ENCODE measurements around the gene WDSUB1.

Gene WDSUB1

GRCh38 chr2:159287733-159288132 lies 1.2 kb upstream of the WDSUB1 start:
- no peak for DNase-seq
- Histone ChIP-seq H3K36me3 (no peaks in the 10 kb centered on the region), H3K9me3 (ENCODE audit: severe bottlenecking) (no peaks in the 10 kb centered on the region), H3K27me3 (ENCODE audit: insufficient read depth, low read depth, severe bottlenecking) (no peaks in the 10 kb centered on the region), H3K4me3 (ENCODE audit: low read depth, low read length) (no peak overlapping the region), H3K27ac (no peak overlapping the region; the same call in 1 of the 2 replicates)
- TF ChIP-seq, protein P1, sequence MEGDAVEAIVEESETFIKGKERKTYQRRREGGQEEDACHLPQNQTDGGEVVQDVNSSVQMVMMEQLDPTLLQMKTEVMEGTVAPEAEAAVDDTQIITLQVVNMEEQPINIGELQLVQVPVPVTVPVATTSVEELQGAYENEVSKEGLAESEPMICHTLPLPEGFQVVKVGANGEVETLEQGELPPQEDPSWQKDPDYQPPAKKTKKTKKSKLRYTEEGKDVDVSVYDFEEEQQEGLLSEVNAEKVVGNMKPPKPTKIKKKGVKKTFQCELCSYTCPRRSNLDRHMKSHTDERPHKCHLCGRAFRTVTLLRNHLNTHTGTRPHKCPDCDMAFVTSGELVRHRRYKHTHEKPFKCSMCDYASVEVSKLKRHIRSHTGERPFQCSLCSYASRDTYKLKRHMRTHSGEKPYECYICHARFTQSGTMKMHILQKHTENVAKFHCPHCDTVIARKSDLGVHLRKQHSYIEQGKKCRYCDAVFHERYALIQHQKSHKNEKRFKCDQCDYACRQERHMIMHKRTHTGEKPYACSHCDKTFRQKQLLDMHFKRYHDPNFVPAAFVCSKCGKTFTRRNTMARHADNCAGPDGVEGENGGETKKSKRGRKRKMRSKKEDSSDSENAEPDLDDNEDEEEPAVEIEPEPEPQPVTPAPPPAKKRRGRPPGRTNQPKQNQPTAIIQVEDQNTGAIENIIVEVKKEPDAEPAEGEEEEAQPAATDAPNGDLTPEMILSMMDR (IDR thresholded peaks at IDR 0.05; ENCODE audit: low read depth, low read length), result no peak

DNA sequence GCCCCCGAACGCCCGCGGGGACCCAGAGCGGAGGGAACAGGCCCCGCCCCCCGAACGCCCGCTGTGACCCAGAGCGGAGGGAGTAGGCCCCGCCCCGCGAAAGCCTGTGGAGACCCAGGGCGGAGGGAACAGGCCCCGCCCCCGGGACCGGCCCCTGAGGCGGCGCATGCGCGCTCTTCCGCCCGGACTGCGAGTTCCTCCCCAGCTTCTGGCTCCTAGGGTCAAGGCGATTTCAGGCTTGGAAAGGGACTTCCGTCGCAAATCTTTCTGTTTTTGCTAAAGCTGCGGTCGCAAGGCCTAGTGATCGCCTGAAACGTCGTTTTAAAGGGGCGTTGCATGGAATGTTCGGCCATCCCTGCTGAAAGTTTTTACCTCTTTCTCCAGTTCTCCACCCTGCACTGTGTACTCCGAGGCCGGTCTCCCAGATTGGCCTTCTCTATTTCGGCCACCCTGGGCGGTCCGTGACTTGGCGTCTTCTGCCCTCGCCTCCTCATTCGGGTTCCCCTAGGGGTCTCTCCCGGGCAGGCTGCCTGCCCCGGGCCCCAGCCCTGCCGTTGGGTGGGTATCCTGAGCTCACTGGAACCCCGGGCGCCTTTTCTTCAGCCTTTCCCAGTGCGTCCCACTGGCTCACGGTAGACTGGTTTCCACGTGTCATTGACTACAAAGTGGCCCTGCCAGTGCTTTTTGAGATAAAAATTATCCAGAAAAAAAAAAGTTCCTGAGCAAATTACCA lies 372 bp upstream of the WDSUB1 start:
- peak; percentile 97 for DNase-seq
- Histone ChIP-seq H3K27ac (peak overlapping the region; percentile 71), H3K36me3 (no peaks in the 10 kb centered on the region), H3K4me3 (ENCODE audit: low read depth, low read length) (peak overlapping the region; percentile 86), H3K9me3 (ENCODE audit: severe bottlenecking) (no peaks in the 10 kb centered on the region), H3K27me3 (ENCODE audit: insufficient read depth, low read depth, severe bottlenecking) (no peaks in the 10 kb centered on the region)
- TF ChIP-seq, protein P1 (IDR thresholded peaks at IDR 0.05; ENCODE audit: low read depth, low read length), result no peak

DNA sequence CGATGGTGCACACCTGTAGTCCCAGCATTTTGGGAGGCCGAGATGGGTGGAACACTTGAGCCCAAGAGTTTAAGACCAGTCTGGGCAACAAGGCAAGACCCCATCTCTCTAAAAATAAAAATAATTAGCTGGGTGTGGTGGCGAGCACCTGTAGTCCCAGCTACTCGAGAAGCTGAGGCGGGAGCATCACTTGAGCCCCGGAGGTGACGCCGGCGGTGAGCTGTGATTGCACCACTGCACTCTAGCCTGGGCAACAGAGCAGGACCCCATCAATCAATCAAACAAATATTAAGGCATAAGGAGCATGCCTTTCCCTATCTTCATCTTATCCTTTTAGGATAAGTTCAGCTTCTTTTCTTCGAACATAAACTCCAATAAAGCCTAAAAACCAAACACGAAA lies 1.1 kb downstream of the WDSUB1 start:
- no peaks in the 10 kb centered on the region for H3K9me3 ChIP-seq (ENCODE audit: severe bottlenecking)
- H3K36me3 ChIP-seq, result peaks cover 7% of the 10 kb centered on the region
- no peaks in the 10 kb centered on the region for H3K27me3 ChIP-seq (ENCODE audit: insufficient read depth, low read depth, severe bottlenecking)
- H3K27ac ChIP-seq, result no peak overlapping the region
- peak overlapping the region; percentile 86 for H3K4me3 ChIP-seq (ENCODE audit: low read depth, low read length)
- TF ChIP-seq, protein P1 (IDR thresholded peaks at IDR 0.05; ENCODE audit: low read depth, low read length), result no peak
- DNase-seq, result no peak

DNA sequence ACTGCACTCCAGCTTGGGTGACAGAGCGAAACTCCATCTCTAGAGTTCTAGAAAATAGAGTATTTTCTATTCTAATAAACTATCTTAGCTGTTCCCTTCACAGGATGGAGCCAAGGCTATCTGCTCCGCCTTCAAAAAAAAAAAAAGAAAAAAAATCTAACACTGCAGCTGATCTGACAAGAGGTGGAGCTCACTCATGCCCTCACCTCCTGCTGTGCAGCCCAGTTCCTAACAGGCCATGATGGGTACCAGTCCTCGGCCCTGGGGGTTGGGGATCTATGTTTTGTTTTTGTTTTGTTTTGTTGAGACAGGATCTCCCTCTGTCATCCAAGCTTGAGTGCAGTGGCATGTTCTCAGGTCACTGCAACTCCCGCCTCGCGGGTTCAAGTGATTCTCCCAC lies 3.0 kb downstream of the WDSUB1 start:
- Histone ChIP-seq H3K9me3 (ENCODE audit: severe bottlenecking) (no peaks in the 10 kb centered on the region), H3K4me3 (ENCODE audit: low read depth, low read length) (no peak overlapping the region), H3K27me3 (ENCODE audit: insufficient read depth, low read depth, severe bottlenecking) (no peaks in the 10 kb centered on the region), H3K36me3 (peaks cover 7% of the 10 kb centered on the region), H3K27ac (no peak overlapping the region)
- DNase-seq, result no peak
- TF ChIP-seq, protein P1 (IDR thresholded peaks at IDR 0.05; ENCODE audit: low read depth, low read length), result no peak

- Histone ChIP-seq H3K27ac (no peak overlapping the region), H3K27me3 (ENCODE audit: insufficient read depth, low read depth, severe bottlenecking) (no peaks in the 10 kb centered on the region), H3K36me3 (peaks cover 7% of the 10 kb centered on the region), H3K9me3 (ENCODE audit: severe bottlenecking) (no peaks in the 10 kb centered on the region), H3K4me3 (ENCODE audit: low read depth, low read length) (no peak overlapping the region)
- TF ChIP-seq, protein P1 (IDR thresholded peaks at IDR 0.05; ENCODE audit: low read depth, low read length), result no peak
- DNase-seq, result no peak
Measured at GRCh38 chr2:159281002-159281401, 5.5 kb downstream of the WDSUB1 start.

DNA sequence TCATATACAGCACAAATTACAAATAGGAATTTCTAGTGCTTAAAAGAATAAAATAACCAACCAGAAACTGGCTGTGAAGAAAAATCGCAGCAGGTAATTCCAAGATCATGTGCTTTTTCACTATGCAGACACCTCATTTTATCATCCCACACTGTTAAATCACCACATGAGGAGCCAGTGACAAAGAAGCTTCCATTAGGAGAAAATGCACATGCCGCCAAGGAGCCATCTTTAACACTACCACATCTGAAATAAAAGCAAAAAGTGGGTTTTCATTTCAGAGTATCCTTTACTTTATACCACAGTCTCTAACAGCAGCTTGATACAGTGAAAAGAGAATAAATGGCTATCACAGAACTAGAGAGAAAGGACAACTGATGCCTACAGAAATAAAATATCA lies 6.8 kb downstream of the WDSUB1 start:
- H3K27me3 ChIP-seq (ENCODE audit: insufficient read depth, low read depth, severe bottlenecking), result no peaks in the 10 kb centered on the region
- no peak overlapping the region for H3K4me3 ChIP-seq (ENCODE audit: low read depth, low read length)
- no peak overlapping the region for H3K27ac ChIP-seq
- DNase-seq, result no peak
- TF ChIP-seq, protein P1 (IDR thresholded peaks at IDR 0.05; ENCODE audit: low read depth, low read length), result no peak
- peaks cover 7% of the 10 kb centered on the region for H3K36me3 ChIP-seq
- no peaks in the 10 kb centered on the region for H3K9me3 ChIP-seq (ENCODE audit: severe bottlenecking)

Data from WERI-Rb-1 (cell line).